Endothelial cell of umbilical vein (primary cell): ENCODE data around the gene THTPA. TPM values are rescaled to one million over a fixed set of nuclear protein-coding genes. Genes with fewer than 3 reads are reported as not detected.

Experiments used
- BruUV-seq: library from RNA; stranded (reverse); fragments of 400-500 nt; replicated peaks from 2 replicates; lab custom pipeline; 2021; lab: Mats Ljungman, UMichigan
- CTCF ChIA-PET: fragments of 300-600, 350-600 bp; sonication (Branson Sonifier 250); formaldehyde crosslinking; loops from one replicate; lab custom pipeline; 2021; ENCODE audit warnings: antibody characterized with exemption, inconsistent platforms; lab: Charles Lee
- POLR2A ChIA-PET: fragments of 300-600, 350-600 bp; sonication (Branson Sonifier 250); formaldehyde crosslinking; loops from one replicate; lab custom pipeline; 2021; ENCODE audit warnings: antibody characterized with exemption, inconsistent platforms; lab: Charles Lee
- DNase-seq: peaks from one replicate; pipeline ENCODE4 v3.0.0-alpha.2; 2011; ENCODE audit warnings: low read depth, low spot score
- FAIRE-seq: peaks from 2 replicates; lab custom pipeline; 2011; peaks lifted over from hg19 to GRCh38; lab: Jason Lieb, UNC
- H2AFZ ChIP-seq: 2 replicates; pipeline ENCODE4 v1.6.0; 2012; ENCODE audit warnings: low read depth, low read length, control low read depth, inconsistent platforms
- H3K27ac ChIP-seq: 2 replicates; pipeline ENCODE4 v1.5.1; 2011; ENCODE audit warnings: low read depth, mild to moderate bottlenecking, control low read depth, low read length, moderate library complexity; ENCODE audit not compliant: insufficient read depth
- H3K27me3 ChIP-seq, 2 experiments: 2 replicates each; pipeline versions ENCODE4 v1.6.0 to v1.6.1; 2011; ENCODE audit warnings: low read length in 2 of 2, mixed read lengths in 1 of 2; ENCODE audit not compliant: control insufficient read depth in 2 of 2, insufficient read depth in 2 of 2
- H3K36me3 ChIP-seq, 2 experiments: 2 replicates in 1 of 2; 3 replicates in 1 of 2; pipeline ENCODE4 v1.5.1; 2011; ENCODE audit warnings: low read length in 2 of 2, mild to moderate bottlenecking in 1 of 2, moderate library complexity in 1 of 2; ENCODE audit not compliant: control insufficient read depth in 2 of 2, insufficient read depth in 2 of 2; ENCODE audit errors: extremely low read depth in 1 of 2
- H3K4me1 ChIP-seq: 3 replicates; pipeline ENCODE4 v1.5.1; 2011; ENCODE audit warnings: mild to moderate bottlenecking, low read length; ENCODE audit not compliant: control insufficient read depth, insufficient read depth; ENCODE audit errors: extremely low read depth
- H3K4me2 ChIP-seq: 2 replicates; pipeline ENCODE4 v1.6.1; 2011; ENCODE audit warnings: low read length, control low read depth, mixed read lengths; ENCODE audit not compliant: insufficient read depth
- H3K4me3 ChIP-seq, 3 experiments: fragments of 200-600 bp in 1 of 3; sonication (generic), shearing (Covaris generic) in 1 of 3; replicated peaks in 1 of 3; 2 replicates each; pipeline ENCODE4 v1.5.1; 2011 to 2016; ENCODE audit warnings: control low read depth in 3 of 3, low read length in 3 of 3, mild to moderate bottlenecking in 2 of 3, inconsistent platforms in 1 of 3, low read depth in 1 of 3, moderate library complexity in 1 of 3; ENCODE audit not compliant: insufficient read depth in 1 of 3
- H3K79me2 ChIP-seq: 2 replicates; pipeline ENCODE4 v1.6.0; 2012; ENCODE audit warnings: low read length, inconsistent platforms; ENCODE audit not compliant: control insufficient read depth, insufficient read depth
- H3K9ac ChIP-seq: replicated peaks from 2 replicates; pipeline ENCODE3; 2011; ENCODE audit warnings: low read length, control low read depth; ENCODE audit not compliant: insufficient read depth; ENCODE audit errors: extremely low read depth
- H3K9me1 ChIP-seq: replicated peaks from 3 replicates; pipeline ENCODE4 v1.6.0; 2011; ENCODE audit warnings: mild to moderate bottlenecking, low read length; ENCODE audit not compliant: control insufficient read depth, insufficient read depth; ENCODE audit errors: extremely low read depth
- H3K9me3 ChIP-seq: replicated peaks from 2 replicates; pipeline ENCODE4 v1.5.1; 2012; ENCODE audit warnings: low read length, inconsistent platforms; ENCODE audit not compliant: control insufficient read depth, insufficient read depth
- H4K20me1 ChIP-seq: replicated peaks from 2 replicates; pipeline ENCODE3; 2011; ENCODE audit warnings: mild to moderate bottlenecking, low read length; ENCODE audit not compliant: control insufficient read depth, insufficient read depth; ENCODE audit errors: extremely low read depth
- EZH2 ChIP-seq: IDR thresholded peaks from 2 replicates; pipeline ENCODE4 v1.6.1; 2012; ENCODE audit warnings: borderline replicate concordance, low read depth, mild to moderate bottlenecking, moderate library complexity, low read length, inconsistent platforms; ENCODE audit not compliant: severe bottlenecking
- GATA2 ChIP-seq: IDR thresholded peaks from 2 replicates; pipeline ENCODE4 v1.7.0; 2011; ENCODE audit warnings: low read depth, mild to moderate bottlenecking, moderate library complexity, mixed read lengths, low read length; ENCODE audit not compliant: insufficient read length, insufficient read depth
- dilution Hi-C: fragments of 300-500 bp; cut with MboI; formaldehyde crosslinking; loops from one replicate; pipeline ENCODE4 v1.15.0; 2019; ENCODE audit warnings: low sequenced_read_pairs; ENCODE audit not compliant: extremely low pct_ligation_motif_present
- intact Hi-C: fragments of 100-400 bp; cut with micrococcal nuclease; formaldehyde crosslinking; loops from one replicate; pipeline ENCODE4 v1.10.0; 2022
- polyA plus RNA-seq, 4 experiments: library from polyadenylated mRNA; depleted of rRNA in 3 of 4; stranded (reverse) in 3 of 4; unstranded in 1 of 4; fragments of >200 nt; gene quantifications; 2 replicates each; pipeline versions ENCODE4 v1.2.1 to v1.2.3, GENCODE V29; 2011 to 2012; ENCODE audit warnings: missing spikeins in 1 of 4
- total RNA-seq: library from RNA; stranded (reverse); gene quantifications from 2 replicates; pipeline ENCODE4 v1.2.3, GENCODE V29; 2021
- TF ChIP-seq, protein P1 (sequence below), 2 donors: IDR thresholded peaks; 1 replicate in 1 of 2; 2 replicates in 1 of 2; pipeline ENCODE4 v1.5.1; 2011; ENCODE audit warnings: low read length in 2 of 2, mild to moderate bottlenecking in 2 of 2, moderate library complexity in 2 of 2, control low read depth in 1 of 2, inconsistent platforms in 1 of 2, low read depth in 1 of 2; ENCODE audit not compliant: insufficient read depth in 1 of 2; ENCODE audit errors: extremely low read depth in 1 of 2
- TF ChIP-seq, protein P2 (sequence below): IDR thresholded peaks from 2 replicates; pipeline ENCODE4 v1.6.1; 2011; ENCODE audit not compliant: insufficient read depth, insufficient read length

THTPA gene
- total and polyA plus RNA-seq, 2 donors (not counting 3 experiments of a cell fraction or from before 2014, with no cell fraction given), result 10.8 to 12.5 TPM

DNA sequence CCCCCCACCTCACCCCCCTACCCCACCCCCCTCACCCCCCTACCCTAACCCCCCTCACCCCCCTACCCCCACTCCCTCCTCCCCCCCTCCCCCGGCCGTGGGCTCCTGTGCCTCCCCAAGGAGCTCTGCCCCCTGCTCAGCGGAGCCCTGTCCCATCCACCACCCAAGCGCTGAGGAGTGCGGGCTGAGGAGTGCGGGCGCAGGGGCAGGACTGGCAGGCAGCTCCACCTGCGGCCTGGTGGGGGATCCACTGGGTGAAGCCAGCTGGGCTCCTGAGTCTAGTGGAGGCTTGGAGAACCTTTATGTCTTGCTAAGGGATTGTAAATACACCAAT is 24.8 kb downstream of the THTPA start:
- no peak overlapping the region for H2AFZ ChIP-seq
- dilution Hi-C loops, result no loop called here

More for the DNA sequence above, 24.8 kb downstream of the THTPA start:
- no peaks in the 10 kb centered on the region for H3K4me1 ChIP-seq
- H3K9ac ChIP-seq, result no peak overlapping the region
- BruUV-seq, result no TSS peak
- no peaks in the 10 kb centered on the region for H3K36me3 ChIP-seq
- H3K79me2 ChIP-seq, result no peaks in the 10 kb centered on the region
- H3K4me2 ChIP-seq, result no peak overlapping the region
- no peaks in the 10 kb centered on the region for H3K9me3 ChIP-seq
- ChIA-PET POLR2A (no interaction called here), CTCF (no interaction called here)
- no peak overlapping the region for H3K4me3 ChIP-seq
- no peaks in the 10 kb centered on the region for H4K20me1 ChIP-seq
- TF ChIP-seq EZH2, result no peak
- TF ChIP-seq, protein P1, sequence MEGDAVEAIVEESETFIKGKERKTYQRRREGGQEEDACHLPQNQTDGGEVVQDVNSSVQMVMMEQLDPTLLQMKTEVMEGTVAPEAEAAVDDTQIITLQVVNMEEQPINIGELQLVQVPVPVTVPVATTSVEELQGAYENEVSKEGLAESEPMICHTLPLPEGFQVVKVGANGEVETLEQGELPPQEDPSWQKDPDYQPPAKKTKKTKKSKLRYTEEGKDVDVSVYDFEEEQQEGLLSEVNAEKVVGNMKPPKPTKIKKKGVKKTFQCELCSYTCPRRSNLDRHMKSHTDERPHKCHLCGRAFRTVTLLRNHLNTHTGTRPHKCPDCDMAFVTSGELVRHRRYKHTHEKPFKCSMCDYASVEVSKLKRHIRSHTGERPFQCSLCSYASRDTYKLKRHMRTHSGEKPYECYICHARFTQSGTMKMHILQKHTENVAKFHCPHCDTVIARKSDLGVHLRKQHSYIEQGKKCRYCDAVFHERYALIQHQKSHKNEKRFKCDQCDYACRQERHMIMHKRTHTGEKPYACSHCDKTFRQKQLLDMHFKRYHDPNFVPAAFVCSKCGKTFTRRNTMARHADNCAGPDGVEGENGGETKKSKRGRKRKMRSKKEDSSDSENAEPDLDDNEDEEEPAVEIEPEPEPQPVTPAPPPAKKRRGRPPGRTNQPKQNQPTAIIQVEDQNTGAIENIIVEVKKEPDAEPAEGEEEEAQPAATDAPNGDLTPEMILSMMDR (IDR thresholded peaks at IDR 0.05; ENCODE audit: extremely low read depth in 1 of 2, insufficient read depth in 1 of 2, low read depth in 1 of 2, low read length in 2 of 2), result no peak
- no peak for TF ChIP-seq GATA2
- TF ChIP-seq, protein P2, sequence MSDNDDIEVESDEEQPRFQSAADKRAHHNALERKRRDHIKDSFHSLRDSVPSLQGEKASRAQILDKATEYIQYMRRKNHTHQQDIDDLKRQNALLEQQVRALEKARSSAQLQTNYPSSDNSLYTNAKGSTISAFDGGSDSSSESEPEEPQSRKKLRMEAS, result no peak
- FAIRE-seq (no peak), DNase-seq (no peak)
- intact Hi-C loops, result no loop called here
- no peak overlapping the region for H3K27ac ChIP-seq
- no peaks in the 10 kb centered on the region for H3K9me1 ChIP-seq
- H3K27me3 ChIP-seq, result peaks cover 29 to 36% of the 10 kb centered on the region in 2 experiments
